ENCODE results near the gene EMC9.

- TF ChIP-seq, protein P1, sequence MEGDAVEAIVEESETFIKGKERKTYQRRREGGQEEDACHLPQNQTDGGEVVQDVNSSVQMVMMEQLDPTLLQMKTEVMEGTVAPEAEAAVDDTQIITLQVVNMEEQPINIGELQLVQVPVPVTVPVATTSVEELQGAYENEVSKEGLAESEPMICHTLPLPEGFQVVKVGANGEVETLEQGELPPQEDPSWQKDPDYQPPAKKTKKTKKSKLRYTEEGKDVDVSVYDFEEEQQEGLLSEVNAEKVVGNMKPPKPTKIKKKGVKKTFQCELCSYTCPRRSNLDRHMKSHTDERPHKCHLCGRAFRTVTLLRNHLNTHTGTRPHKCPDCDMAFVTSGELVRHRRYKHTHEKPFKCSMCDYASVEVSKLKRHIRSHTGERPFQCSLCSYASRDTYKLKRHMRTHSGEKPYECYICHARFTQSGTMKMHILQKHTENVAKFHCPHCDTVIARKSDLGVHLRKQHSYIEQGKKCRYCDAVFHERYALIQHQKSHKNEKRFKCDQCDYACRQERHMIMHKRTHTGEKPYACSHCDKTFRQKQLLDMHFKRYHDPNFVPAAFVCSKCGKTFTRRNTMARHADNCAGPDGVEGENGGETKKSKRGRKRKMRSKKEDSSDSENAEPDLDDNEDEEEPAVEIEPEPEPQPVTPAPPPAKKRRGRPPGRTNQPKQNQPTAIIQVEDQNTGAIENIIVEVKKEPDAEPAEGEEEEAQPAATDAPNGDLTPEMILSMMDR (IDR thresholded peaks at IDR 0.05; ENCODE audit: insufficient read depth, low read depth, low read length), result no peak
- TF ChIP-seq EZH2 (IDR thresholded peaks at IDR 0.05; ENCODE audit: insufficient read depth, low read length), result no peak
Measured at GRCh38 chr14:24094841-24095270, 46.5 kb downstream of the EMC9 start.
